Measurements from ENCODE around the gene SUN2. TPM values are rescaled to one million over a fixed set of nuclear protein-coding genes. Genes with fewer than 3 reads are reported as not detected.

SUN2 gene
- total and polyA plus RNA-seq, 12 donors: 38.6 to 178 (median 97.2) TPM

- WGBS, 2 donors: 92 to 96% methylated on average over 27 of the region's 27 CpGs
- Histone ChIP-seq H3K27ac (no peak overlapping the region), H3K9me3 (no peaks in the 10 kb centered on the region), H3K4me1 (peaks cover 4 to 22% (median 18%) of the 10 kb centered on the region in 9 donors), H3K36me3 (peaks cover 0 to 48% (median 12%) of the 10 kb centered on the region in 9 donors), H3K27me3 (no peaks in the 10 kb centered on the region), H3K4me3 (no peak overlapping the region)
- intact Hi-C loops (cut with DNase I): loop anchor here in 5 of 10 donors (10.0 kb wide), 5 partner anchors 48 to 358 kb away; partner anchors contain the start of gene NPTXR (in 1 of the 5)
- TF ChIP-seq CTCF (IDR thresholded peaks at IDR 0.05): no peak
- no peak for DNase-seq
- no peak for ATAC-seq
These were observed 21.4 kb upstream of the SUN2 start for GRCh38 chr22:38777087-38777671.

- no peak for ATAC-seq
- H3K9me3 ChIP-seq: no peaks in the 10 kb centered on the region
- peaks cover 0 to 11% (median 7%) of the 10 kb centered on the region in 9 donors for H3K4me1 ChIP-seq
- H3K36me3 ChIP-seq: peaks cover 0 to 38% (median 12%) of the 10 kb centered on the region in 9 donors
- TF ChIP-seq CTCF (IDR thresholded peaks at IDR 0.05): no peak
- 57 to 76% methylated on average over 6 of the region's 6 CpGs for WGBS, 2 donors
- no peak overlapping the region for H3K27ac ChIP-seq
- no peak for DNase-seq
- H3K27me3 ChIP-seq: no peaks in the 10 kb centered on the region
- H3K4me3 ChIP-seq: no peak overlapping the region
- intact Hi-C loops (cut with DNase I): loop anchor here in 5 of 10 donors (10.0 kb wide), 5 partner anchors 49 to 359 kb away; partner anchors contain the start of gene NPTXR (in 1 of the 5)
These were observed 20.3 kb upstream of the SUN2 start for GRCh38 chr22:38776086-38776485.

GRCh38 chr22:38775656-38776055 lies 19.9 kb upstream of the SUN2 start:
- peaks cover 0 to 34% (median 8%) of the 10 kb centered on the region in 9 donors for H3K36me3 ChIP-seq
- intact Hi-C loops (cut with DNase I): loop anchor here in 5 of 10 donors (10.0 kb wide), 5 partner anchors 49 to 359 kb away; partner anchors contain the start of gene NPTXR (in 1 of the 5)
- H3K27ac ChIP-seq: no peak overlapping the region
- TF ChIP-seq CTCF (IDR thresholded peaks at IDR 0.05): no peak
- ATAC-seq (no peak), DNase-seq (no peak)
- 77 to 83% methylated on average over 13 of the region's 13 CpGs for WGBS, 2 donors
- no peaks in the 10 kb centered on the region for H3K9me3 ChIP-seq
- no peaks in the 10 kb centered on the region for H3K27me3 ChIP-seq
- H3K4me1 ChIP-seq: peaks cover 0 to 6% (median 4%) of the 10 kb centered on the region in 9 donors
- no peak overlapping the region for H3K4me3 ChIP-seq

- intact Hi-C loops (cut with DNase I): loop anchor here in 7 of 10 donors (5.0 to 10.0 kb wide), 7 partner anchors 50 to 360 kb away; partner anchors contain the start of gene NPTXR (in 2 of the 7)
- Histone ChIP-seq H3K4me3 (no peak overlapping the region), H3K9me3 (no peaks in the 10 kb centered on the region), H3K4me1 (peaks cover 0 to 4% (median 0%) of the 10 kb centered on the region in 9 donors), H3K27ac (no peak overlapping the region), H3K36me3 (peaks cover 0 to 24% (median 0%) of the 10 kb centered on the region in 9 donors), H3K27me3 (no peaks in the 10 kb centered on the region)
- WGBS, 2 donors: 70 to 74% methylated on average over 11 of the region's 11 CpGs
- DNase-seq (no peak), ATAC-seq (no peak)
- TF ChIP-seq CTCF (IDR thresholded peaks at IDR 0.05): no peak
These were observed 18.8 kb upstream of the SUN2 start for GRCh38 chr22:38774496-38775166.
